GM18499 (cell line): Measurements from ENCODE around the gene RPS13.
"Not testable (repeated sequence)": the region's sequence is repeated elsewhere in the genome, so short reads cannot be mapped to it uniquely, and the experiment has no call there.

ENCODE experiments used
- ATAC-seq: cut with Tn5 transposase; IDR thresholded peaks from one replicate; pipeline ENCODE4 v1.9.1; 2021; ENCODE audit warnings: moderate number of reproducible peaks; ENCODE audit not compliant: insufficient read depth, unreplicated experiment

The RPS13 gene

GRCh38 chr11:17036666-17037658 is 40.5 kb downstream of the RPS13 start:
- no peak for ATAC-seq

GRCh38 chr11:17034027-17034426 is 43.4 kb downstream of the RPS13 start:
- ATAC-seq, result not testable (repeated sequence)

- ATAC-seq, result no peak
Measured at GRCh38 chr11:17026487-17027082, 50.9 kb downstream of the RPS13 start.

GRCh38 chr11:17024924-17025323 is 52.5 kb downstream of the RPS13 start:
- ATAC-seq, result no peak
